Glomerular endothelial cell (primary cell): ENCODE results near the gene MRPL44. TPM values are rescaled to one million over a fixed set of nuclear protein-coding genes. Genes with fewer than 3 reads are reported as not detected.
"Not testable (repeated sequence)": the region's sequence is repeated elsewhere in the genome, so short reads cannot be mapped to it uniquely, and the experiment has no call there.

Source experiments
- DNase-seq: peaks from one replicate; pipeline ENCODE4 v3.0.0-alpha.2; 2011; ENCODE audit warnings: low read depth, low spot score; ENCODE audit errors: extremely low read depth
- total RNA-seq: library from RNA; depleted of rRNA; stranded (reverse); fragments of >200 nt; gene quantifications from 2 replicates; pipeline ENCODE4 v1.2.3, GENCODE V29; 2015

Gene MRPL44
- total RNA-seq, 1 donor from 2014 or later: 36.1 TPM

DNA sequence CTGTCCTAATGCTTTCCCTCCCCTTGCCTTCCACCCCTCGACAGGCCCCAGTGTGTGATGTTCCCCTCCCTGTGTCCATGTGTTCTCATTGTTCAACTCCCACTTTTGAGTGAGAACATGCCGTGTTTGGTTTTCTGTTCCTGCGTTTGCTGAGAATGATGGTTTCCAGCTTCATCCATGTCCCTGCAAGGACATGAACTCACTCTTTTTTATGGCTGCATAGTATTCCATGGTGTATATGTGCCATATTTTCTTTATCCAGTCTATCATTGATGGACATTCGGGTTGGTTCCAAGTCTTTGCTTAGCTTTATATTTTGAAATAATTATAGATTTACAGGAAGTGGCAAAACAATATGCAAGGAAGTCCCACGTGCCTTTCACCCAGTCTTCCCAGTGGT, 43.4 kb downstream of the MRPL44 start:
- not testable (repeated sequence) for DNase-seq

DNA sequence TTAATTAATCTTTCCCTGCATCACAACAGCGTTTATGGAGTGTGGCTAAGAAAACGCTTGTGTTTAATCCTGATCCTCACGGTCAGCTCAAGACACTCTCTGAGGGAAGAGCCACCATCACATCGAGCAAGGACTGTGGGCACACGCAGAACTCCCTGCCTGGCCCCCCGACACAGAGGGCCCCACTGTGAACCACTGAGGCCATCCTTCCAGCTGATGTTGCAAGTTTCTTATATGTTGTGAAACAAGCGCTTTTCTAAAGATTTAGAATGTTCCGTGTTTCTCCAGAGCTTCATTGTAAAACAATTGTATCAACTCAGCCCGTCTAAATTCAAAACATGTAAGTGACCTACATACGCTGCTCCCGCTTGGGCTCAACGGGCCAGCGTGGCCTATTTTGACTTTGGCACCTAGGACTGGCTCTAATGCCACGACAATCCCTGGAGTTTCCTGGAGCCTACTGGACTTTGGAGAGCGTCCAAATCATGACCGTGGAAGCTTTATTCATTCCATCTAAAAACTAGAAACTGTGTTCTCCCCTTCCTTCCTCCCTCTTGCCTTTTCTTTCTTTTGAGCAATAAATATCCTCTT, 46.9 kb downstream of the MRPL44 start:
- DNase-seq: no peak

DNA sequence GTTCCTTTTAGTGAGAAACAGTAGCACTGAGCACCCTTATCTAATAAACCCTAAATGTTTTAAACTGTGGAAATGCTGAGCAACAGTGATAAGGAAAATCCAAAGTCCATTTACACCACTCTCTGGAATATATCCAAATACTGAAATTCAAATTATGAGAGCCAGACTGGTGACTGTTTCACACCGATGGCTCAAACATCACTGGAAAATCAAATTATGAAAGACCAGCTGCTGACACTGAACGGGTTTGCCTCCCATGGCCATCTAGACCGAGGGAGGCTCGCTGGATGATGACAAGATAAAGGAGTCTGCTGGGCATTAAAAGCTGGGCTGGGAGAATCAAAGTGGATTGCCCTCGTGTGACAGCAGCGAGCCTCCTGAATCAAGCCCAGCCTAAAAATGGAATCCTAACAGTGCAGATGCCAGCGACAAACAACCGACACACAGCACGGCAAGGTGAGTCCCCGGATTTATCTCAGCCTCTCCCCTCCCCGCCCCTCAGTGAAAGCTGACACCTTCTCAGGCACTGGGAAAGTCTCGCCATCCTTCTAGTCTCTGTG, 51.5 kb downstream of the MRPL44 start:
- DNase-seq: no peak

- DNase-seq: no peak
Measured at GRCh38 chr2:224009605-224010315, 52.5 kb downstream of the MRPL44 start.

DNA sequence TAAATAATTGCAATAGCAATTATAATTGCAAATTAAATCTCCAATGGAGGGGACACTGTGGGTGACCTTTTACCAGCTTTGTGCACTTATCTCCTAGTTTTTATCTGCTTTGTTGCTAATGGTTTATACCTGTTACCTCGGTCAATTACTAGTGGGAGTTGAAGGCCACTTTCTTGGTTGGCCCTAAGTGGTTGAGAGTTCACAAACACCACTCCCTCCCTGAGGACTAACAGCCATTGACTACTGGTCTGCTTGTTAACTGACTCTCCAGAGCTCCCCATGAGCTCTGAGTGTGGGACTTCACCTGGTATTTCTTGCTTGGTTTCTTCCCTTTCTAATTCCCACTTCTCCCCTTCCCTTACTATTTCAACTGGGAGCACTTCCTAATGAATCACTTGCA, 54.6 kb downstream of the MRPL44 start:
- no peak for DNase-seq

GRCh38 chr2:224014336-224014735, 57.1 kb downstream of the MRPL44 start:
- no peak for DNase-seq

DNA sequence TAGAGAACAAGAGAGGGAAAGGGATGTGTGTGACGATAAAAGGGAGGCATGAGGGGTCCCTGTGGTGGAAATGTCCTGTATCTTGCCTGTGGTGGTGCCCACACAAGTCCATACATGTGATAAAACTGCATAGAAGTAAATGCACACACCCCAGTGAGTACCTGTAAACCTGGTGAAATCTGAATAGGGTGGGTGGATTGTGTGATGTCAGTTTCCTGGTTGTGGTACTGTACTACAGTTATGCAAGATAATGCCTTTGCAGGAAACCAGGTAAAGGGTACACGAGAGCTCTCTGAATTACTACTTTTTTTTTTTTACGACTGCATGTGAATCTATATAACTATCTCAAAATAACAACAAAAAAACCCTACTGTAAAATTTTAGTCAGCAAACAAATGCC, 59.7 kb downstream of the MRPL44 start:
- DNase-seq: no peak

Other genes with a start within 250 kb of the MRPL44 start
- 5.9 and 6.7 TPM in 2 replicates for gene AP1S3, start 119.9 kb upstream of the MRPL44 start, total RNA-seq
- 67.0 and 79.6 TPM in 2 replicates for gene WDFY1, start 12.1 kb upstream of the MRPL44 start, total RNA-seq
- gene SERPINE2, start 81.8 kb downstream of the MRPL44 start, total RNA-seq: 42.8 and 51.3 TPM in 2 replicates